KBM-7 (cell line): Measurements from ENCODE around the gene GPSM1.

Source experiments
- DNase-seq: peaks from one replicate; pipeline ENCODE4 v3.0.0-alpha.2; 2015
- in situ Hi-C: fragments of 300-500 bp; cut with MboI; formaldehyde crosslinking; loops from 2 replicates; pipeline ENCODE4 v1.14.3; 2020; ENCODE audit warnings: low sequenced_read_pairs, low pct_unique_long_range_greater_than_20kb, mixed read lengths

GPSM1 gene

GRCh38 chr9:136338511-136338910, 11.2 kb downstream of the GPSM1 start:
- DNase-seq = no peak
- in situ Hi-C loops = no loop called here

DNA sequence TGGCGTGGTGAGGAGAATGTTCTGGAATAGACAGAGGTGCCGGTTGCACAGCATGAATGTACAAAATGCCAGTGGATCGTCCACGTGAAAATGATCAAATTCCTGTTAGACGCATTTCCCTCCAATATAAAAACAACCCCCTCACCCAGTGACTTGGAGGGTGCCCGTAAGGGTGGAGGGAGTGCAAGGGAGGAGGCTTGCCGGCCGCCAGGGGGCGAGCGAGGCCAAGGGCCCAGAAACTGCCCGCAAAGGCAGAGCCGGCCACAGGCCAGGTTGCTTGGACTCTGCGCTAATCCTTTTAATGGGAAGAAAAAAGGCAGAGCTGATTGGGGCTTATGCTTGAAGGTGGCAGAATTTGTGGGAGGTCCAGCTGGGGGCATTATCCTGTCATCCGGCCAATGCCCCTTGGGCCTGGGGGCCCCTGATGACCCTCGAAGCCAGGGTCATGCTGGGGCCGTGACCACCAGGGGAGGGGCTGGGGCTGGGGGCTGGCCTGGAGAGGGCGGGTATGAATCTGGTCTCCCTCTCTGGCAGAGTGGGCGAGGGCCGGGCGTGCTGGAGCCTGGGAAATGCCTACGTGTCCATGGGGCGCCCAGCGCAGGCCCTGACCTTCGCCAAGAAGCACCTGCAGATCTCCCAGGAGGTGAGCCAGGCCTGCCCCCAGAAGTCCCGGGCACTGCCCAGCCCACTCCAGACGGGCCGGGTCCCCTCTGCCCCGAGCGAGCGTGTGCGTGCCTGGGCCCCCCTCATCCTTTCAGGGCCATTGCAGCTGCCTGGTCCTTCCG, 12.0 kb downstream of the GPSM1 start:
- DNase-seq = peak; percentile 61
- in situ Hi-C loops = no loop called here

DNA sequence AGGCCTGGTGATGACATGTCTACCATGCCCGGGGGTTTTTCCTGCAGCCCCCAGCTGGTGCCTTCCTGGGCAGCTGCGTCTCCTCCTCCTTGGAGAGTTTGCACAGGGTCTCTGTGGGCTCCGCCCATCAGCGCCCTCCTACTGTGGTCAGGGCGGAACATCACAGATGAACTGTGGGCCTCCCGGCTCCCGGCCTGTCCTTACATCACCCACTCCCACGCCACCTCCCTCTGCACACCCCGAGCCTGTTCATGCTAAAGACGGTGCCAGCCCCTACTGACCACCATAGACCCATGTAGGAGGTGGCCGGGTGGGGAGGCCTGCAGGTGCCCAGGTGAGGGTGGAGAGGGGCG, 12.6 kb downstream of the GPSM1 start:
- no peak for DNase-seq
- in situ Hi-C loops = no loop called here

- DNase-seq = no peak
- in situ Hi-C loops = no loop called here
Measured at GRCh38 chr9:136340356-136341041, 13.2 kb downstream of the GPSM1 start.

- DNase-seq = no peak
- in situ Hi-C loops = no loop called here
Measured at GRCh38 chr9:136341042-136341655, 13.8 kb downstream of the GPSM1 start.

DNA sequence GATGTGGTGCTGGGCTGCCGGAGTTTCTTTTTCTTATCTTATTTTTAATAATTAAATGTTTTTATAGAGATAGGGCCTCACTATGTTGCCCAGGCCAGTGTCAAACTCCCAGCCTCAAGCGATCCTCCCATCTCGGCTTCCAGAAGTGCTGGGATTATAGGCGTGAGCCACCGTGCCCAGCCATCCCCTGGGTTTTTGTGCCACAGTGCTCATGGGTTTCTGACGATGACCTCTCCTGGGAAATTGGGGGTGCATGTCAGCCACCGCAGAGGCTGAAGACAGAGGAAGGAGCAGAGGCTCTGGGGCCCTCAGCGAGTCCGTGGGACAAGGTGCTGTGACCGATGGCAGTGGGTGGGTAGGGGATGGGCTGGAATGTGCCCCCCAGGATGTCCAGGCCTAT, 14.4 kb downstream of the GPSM1 start:
- in situ Hi-C loops = no loop called here
- DNase-seq = no peak

DNA sequence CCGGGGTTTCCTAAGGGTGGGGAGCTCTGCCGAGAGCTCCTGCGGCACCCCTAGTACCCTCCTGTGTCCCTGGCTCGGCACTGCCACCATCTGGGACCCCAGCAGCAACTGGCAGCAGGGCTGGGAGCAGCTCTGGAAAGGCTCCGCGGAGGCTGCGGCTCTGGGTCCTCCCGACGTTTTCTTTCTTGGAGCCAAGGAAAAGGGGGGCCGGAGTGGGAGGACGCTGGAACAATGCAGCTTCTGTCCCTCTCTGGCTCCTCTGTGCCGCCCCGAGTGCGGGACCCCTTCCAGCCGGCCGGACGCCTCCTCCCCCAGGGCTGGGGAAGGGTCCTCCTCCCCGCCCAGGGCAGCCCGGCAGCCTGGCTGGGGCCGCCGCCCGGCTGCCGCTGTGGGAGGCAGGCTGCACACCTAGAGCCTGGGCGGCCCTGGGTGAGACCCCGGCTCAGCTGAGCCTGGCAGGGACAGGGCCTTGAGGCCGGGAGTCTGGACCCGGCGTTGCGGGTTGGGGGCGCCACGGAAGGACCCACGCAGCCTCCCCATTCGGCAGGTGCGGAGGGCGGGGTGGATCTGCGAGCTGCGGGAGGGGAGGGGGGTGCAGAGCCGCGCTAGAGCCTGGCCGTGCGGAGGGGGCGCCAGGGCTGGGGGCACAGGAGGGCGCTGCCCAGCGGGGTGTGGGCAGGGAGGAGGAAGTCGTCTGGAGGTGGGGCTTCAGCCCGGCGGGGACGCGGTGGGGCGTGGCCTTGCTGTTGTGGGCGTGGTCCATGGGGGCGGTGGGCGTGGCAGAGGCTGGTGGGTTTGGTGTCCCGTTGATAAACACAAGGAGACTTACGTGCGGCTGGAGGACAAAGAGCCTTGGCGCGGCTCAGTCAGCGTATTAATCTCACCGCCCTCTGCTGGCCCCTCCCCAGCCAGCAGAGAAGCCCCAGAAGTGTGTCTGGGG, 15.1 kb downstream of the GPSM1 start:
- DNase-seq = peak; percentile 81
- in situ Hi-C loops = no loop called here

DNA sequence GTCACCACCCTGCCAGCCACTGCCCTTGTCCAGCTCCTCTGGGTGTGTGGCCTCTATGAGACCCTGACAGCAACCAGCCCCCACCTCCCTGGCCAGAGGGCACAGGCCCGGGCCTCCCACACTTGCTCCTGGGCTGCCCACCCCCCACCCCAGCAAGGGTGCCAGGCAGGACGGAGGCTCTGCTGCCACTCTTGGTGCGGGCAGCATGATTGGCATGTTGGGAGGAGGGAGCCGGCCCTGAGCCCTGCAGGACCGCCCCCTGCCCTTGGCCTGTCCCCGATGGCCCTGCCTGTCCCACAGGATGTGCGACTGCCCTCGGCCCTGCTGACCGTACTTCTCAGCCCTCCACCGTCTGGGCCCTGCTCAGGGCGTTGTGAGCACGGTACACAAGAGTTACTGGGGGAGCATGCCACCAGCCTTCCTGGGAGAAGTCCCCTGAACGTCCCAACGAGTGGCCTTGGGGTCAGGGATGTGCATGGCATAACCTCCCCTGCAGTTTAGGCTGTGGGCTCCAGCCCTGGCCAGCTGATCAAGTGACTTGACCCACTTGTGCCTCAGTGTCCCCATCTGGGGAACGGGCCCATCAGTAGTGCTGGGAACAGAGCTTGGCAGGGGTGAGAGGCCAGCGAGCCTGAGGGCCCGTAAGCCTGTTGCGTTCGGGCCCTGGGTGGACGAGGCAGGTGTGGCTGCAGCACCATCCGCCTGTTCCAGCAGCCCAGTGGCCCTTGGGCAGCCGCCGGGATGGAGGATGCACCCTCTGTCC, 16.0 kb downstream of the GPSM1 start:
- DNase-seq = no peak
- in situ Hi-C loops = no loop called here

DNA sequence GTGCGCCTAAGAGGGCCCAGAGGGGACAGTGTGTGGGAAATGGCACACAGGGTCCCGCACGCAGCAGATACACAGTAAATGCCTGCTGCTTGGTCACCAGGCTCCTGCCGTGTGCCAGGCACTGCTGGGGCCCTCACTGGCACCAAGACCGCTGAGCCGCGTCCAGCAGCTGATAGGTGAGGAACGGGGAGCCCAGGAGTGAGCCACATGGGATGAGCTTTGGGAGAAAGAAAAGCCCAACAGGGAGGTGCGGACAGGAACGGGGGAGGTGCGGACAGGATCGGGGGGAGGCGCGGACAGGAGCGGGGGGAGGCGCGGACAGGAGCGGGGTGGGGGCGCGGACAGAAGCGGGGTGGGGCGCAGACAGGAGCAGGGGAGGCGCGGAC, 16.5 kb downstream of the GPSM1 start:
- DNase-seq = no peak
- in situ Hi-C loops = no loop called here

- no peak for DNase-seq
- in situ Hi-C loops = no loop called here
Measured at GRCh38 chr9:136344544-136345280, 17.4 kb downstream of the GPSM1 start.

DNA sequence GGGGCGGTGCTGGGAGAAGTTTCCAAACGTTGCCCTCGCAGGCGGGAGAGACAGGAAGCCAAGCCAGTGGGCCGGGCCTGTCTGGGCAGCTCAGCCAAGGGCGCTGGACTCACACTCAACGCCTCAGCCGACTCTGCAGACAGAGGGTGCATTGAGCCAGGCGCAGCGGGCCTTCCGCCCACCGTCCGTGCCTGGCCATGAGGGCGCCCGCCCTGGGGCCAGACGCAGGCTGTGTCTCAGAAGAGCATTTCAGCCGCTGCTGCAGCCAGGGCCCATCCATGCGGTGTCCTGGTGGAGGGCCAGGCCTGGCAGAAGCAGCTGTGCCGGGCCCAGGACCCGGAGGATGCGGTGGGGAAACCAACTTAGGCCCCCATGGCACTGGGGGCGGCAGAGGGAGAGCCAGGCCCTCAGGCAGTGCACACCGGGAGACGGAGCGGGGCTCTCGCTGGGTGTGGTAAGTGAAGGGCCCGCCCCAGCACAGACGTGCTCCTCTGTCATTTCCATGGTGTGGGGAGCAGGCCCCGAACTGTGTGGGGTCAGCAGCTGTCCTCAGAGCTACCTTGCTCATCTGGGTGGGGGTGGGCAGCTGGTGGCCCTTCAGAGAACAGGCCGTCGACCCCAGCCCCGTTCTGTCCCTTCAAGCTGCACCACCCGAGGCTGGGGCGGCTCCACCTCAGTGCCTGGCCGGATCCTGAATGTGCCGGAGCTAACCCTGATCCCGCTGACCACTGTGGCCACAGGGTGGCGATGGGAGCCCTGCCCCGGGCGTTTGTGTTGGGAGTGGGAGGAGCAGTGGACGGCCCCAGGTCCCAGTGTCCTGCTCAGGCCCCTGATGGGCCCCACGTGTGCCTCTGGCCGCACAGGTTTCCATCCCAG, 18.2 kb downstream of the GPSM1 start:
- in situ Hi-C loops = no loop called here
- DNase-seq = no peak

GRCh38 chr9:136346157-136346481, 18.8 kb downstream of the GPSM1 start:
- in situ Hi-C loops = no loop called here
- no peak for DNase-seq

DNA sequence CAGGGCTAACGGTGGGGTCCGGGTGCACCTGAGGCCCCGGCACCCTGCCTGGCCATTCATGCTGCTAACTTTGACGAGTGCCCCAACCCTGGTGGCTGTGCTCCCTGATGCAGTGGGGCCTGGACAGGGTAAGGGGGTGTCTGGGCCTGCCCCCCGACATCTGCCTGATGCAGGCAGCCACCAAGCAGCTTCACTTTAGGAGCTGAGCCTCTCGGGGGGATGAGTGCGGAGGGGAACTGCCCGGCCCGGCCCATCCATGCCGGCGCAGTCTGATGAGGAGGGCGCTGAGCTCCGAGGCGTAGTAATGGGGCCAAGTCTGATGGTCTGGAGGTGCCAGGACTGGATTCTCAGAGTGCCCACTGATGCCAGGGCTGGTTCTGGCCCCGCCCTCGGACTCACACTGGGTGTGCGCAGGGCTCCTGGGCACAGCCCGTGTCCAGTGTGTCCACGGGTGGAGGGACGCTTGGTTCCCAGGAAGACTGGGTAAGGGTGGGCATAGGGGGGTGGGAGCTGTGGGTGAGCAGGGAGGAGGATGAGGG, 19.7 kb downstream of the GPSM1 start:
- in situ Hi-C loops = no loop called here
- no peak for DNase-seq

DNA sequence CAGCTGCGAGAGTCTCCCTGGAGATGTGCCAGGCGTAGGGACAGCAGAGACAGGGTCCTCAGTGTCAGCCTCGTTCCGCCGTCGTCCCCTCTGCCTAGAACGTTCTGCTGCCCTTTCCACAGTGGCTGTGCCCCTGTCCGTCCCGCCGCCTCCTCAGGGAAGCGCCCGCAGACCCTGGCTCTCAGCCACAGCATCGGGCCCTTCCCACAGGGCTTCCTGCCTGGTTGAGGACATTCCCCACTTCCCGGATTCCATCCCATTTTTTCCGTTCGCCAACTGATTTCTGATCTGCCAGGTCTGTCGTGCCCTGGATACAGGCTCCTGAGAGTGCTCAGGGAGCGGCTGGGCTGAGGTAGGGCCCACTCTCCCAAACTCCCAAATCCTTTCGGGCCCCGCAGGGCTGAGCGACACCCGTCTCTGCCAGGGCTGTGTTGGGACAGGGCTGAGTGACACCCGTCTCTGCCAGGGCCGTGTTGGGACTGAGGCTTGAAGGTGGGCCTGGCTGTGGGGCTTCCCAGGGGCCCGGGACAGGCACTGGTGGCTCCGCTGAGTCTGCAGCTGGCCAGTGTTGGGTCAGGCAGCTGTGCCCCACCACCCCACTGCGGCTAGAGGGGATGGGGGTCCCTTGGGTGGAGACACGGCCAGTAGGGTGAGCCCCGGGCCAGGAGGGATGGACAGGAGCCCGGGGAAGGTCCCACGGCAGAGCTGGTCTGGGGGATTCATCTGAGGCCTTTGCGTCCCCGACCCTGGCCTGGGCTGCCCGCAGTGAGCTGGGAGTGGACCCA, 20.3 kb downstream of the GPSM1 start:
- DNase-seq = no peak

GRCh38 chr9:136348691-136349090, 21.4 kb downstream of the GPSM1 start:
- in situ Hi-C loops = no loop called here
- no peak for DNase-seq

More for the DNA sequence above, 20.3 kb downstream of the GPSM1 start:
- in situ Hi-C loops = no loop called here

- in situ Hi-C loops = no loop called here
Measured at GRCh38 chr9:136349546-136349945, 22.2 kb downstream of the GPSM1 start.

More at GRCh38 chr9:136349546-136349945, 22.2 kb downstream of the GPSM1 start:
- DNase-seq = no peak
